ENCODE results near the gene NOL12. TPM values are rescaled to one million over a fixed set of nuclear protein-coding genes. Genes with fewer than 3 reads are reported as not detected.
"Not testable (repeated sequence)": the region's sequence is repeated elsewhere in the genome, so short reads cannot be mapped to it uniquely, and the experiment has no call there.

NOL12 gene
- total RNA-seq, 4 donors from 2014 or later, result 44.1 to 143 (median 57.2) TPM

DNA sequence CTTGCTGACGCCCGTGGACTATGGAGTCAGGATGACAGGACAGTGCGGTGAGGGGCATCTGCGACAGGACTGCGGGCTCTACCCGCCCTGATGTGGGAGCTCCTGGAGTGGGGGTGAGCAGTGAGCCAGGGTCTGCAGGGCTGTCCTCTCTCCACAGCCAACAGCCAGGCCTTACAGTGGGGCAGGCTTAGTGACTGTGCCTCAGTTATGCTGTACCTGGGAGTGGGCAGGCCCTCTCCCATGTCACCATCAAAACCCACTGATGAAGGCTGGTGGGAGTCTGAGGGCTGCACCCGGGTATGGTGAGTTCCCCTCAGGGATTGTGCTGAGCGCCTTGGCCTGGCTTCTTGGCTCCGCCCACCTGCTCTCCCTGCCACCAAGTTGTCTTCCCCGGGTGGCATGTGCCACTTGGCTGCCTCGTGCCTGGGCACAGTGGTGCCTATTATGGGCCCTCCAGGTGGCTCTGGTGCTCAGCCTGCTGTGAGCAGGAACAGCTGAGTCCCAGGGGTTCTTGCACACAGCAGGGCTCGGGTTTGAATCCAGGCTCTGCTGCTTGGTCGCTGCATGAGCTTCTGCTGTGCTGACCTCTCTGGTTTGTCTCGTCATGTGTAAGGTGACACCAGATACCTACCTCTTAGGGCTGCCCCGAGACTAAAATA, 6.6 kb downstream of the NOL12 start:
- WGBS, 2 donors (ENCODE audit: low coverage in 1 of 2), result 87% methylated on average over 15 of the region's 15 CpGs; no CpG with 5 or more reads in 1 of the 2 donors

DNA sequence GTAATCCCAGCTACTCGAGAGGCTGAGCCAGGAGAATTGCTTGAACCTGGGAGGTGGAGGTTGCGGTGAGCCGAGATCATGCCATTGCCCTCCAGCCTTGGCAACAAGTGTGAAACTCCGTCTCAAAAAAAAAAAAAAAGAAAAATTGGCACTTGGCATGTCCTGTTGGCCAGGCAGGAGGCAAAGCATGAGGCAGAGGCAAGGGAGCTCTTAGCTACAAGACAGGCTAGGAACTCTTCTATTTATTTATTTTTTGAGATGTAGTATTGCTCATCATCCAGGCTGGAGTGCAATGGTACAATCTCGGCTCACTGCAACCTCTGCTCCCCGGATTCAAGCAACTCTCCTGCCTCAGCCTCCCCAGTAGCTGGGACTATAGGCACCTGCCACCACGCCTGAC, 8.0 kb downstream of the NOL12 start:
- in situ Hi-C loops (cut with MboI; ENCODE audit: low pct_ligation_motif_present in 1 of 4, low pct_unique_long_range_greater_than_20kb in 1 of 4, low sequenced_read_pairs in 3 of 4), result loop anchor here in 1 of 4 donors (25.0 kb wide), 1 partner anchor 93 kb away; no protein-coding TSS in a partner anchor
- Histone ChIP-seq H3K36me3 (peaks cover 0 to 27% (median 8%) of the 10 kb centered on the region in 4 donors), H3K4me1 (peaks cover 0 to 31% (median 19%) of the 10 kb centered on the region in 4 donors)
- DNase-seq; H3K4me3 ChIP-seq; intact Hi-C loops (cut with DNase I; ENCODE audit: low total_unique reads); H3K27ac ChIP-seq; H3K27me3 ChIP-seq; H3K9me3 ChIP-seq: not testable (repeated sequence)
- 92 to 100% methylated on average over 6 to 7 of the region's 7 CpGs for WGBS, 2 donors (ENCODE audit: low coverage in 1 of 2)

More for the DNA sequence above, 6.6 kb downstream of the NOL12 start:
- H3K36me3 ChIP-seq, result peaks cover 0 to 27% (median 8%) of the 10 kb centered on the region in 4 donors
- peaks cover 4 to 41% (median 30%) of the 10 kb centered on the region in 4 donors for H3K4me1 ChIP-seq
- intact Hi-C loops (cut with DNase I; ENCODE audit: low total_unique reads) (no loop called here), in situ Hi-C loops (cut with MboI; ENCODE audit: low pct_ligation_motif_present in 1 of 4, low pct_unique_long_range_greater_than_20kb in 1 of 4, low sequenced_read_pairs in 3 of 4) (loop anchor here in 1 of 4 donors (25.0 kb wide), 1 partner anchor 95 kb away; no protein-coding TSS in a partner anchor)
- H3K27ac ChIP-seq, result no peak overlapping the region
- H3K27me3 ChIP-seq, result no peaks in the 10 kb centered on the region
- TF ChIP-seq POLR2A (IDR thresholded peaks at IDR 0.05), result no peak
- TF ChIP-seq, protein P1, sequence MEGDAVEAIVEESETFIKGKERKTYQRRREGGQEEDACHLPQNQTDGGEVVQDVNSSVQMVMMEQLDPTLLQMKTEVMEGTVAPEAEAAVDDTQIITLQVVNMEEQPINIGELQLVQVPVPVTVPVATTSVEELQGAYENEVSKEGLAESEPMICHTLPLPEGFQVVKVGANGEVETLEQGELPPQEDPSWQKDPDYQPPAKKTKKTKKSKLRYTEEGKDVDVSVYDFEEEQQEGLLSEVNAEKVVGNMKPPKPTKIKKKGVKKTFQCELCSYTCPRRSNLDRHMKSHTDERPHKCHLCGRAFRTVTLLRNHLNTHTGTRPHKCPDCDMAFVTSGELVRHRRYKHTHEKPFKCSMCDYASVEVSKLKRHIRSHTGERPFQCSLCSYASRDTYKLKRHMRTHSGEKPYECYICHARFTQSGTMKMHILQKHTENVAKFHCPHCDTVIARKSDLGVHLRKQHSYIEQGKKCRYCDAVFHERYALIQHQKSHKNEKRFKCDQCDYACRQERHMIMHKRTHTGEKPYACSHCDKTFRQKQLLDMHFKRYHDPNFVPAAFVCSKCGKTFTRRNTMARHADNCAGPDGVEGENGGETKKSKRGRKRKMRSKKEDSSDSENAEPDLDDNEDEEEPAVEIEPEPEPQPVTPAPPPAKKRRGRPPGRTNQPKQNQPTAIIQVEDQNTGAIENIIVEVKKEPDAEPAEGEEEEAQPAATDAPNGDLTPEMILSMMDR (IDR thresholded peaks at IDR 0.05), result no peak
- no peak for TF ChIP-seq EP300 (IDR thresholded peaks at IDR 0.05; ENCODE audit: low read depth)
- TF ChIP-seq POLR2AphosphoS5 (IDR thresholded peaks at IDR 0.05), result no peak
- no peak for DNase-seq
- no peak overlapping the region for H3K4me3 ChIP-seq
- H3K9me3 ChIP-seq, result no peaks in the 10 kb centered on the region

DNA sequence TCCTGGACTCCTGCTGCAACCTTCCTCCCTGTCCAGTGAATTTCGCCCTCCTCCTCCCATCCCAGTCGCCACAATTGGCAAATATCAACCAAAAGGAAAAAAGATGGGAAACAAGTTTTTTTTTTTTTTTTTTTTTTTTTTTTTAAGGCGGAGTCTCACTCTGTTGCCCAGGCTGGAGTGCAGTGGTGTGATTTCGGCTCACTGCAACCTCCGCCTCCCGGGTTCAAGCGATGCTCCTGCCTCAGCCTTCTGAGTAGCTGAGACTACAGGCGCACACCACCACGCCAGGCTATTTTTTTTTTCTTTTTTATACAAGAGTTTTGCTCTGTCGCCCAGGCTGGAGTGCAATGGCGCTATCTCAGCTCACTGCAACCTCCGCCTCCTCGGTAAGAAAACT, 10.1 kb downstream of the NOL12 start:
- not testable (repeated sequence) for DNase-seq

GRCh38 chr22:37696657-37697537, 10.8 kb downstream of the NOL12 start, which contains the start of gene TRIOBP:
TSS of gene TRIOBP (plus strand) at chr22:37697048. CDS start at chr22:37701366, 4,318 bp downstream.
- Histone ChIP-seq H3K9me3 (no peaks in the 10 kb centered on the region), H3K27ac (peak within 1 kb of the TSS; percentile 18 to 63 (median 42)), H3K4me3 (peak within 1 kb of the TSS in 1 of 4 donors; percentile 24), H3K36me3 (peaks cover 0 to 10% (median under 1%) of the 10 kb centered on the region in 4 donors), H3K27me3 (no peaks in the 10 kb centered on the region), H3K4me1 (peaks cover 0 to 22% (median 13%) of the 10 kb centered on the region in 4 donors)
- in situ Hi-C loops (cut with MboI; ENCODE audit: low pct_ligation_motif_present in 1 of 4, low pct_unique_long_range_greater_than_20kb in 1 of 4, low sequenced_read_pairs in 3 of 4) (loop anchor here in 1 of 4 donors (25.0 kb wide), 1 partner anchor 90 kb away; no protein-coding TSS in a partner anchor), intact Hi-C loops (cut with DNase I; ENCODE audit: low total_unique reads) (no loop called here)
- TF ChIP-seq POLR2AphosphoS5 (IDR thresholded peaks at IDR 0.05) (peak in 1 of 3 donors; percentile 57), POLR2A (IDR thresholded peaks at IDR 0.05) (no peak), EP300 (IDR thresholded peaks at IDR 0.05; ENCODE audit: low read depth) (no peak)
- TF ChIP-seq, protein P1 (IDR thresholded peaks at IDR 0.05), result peak; percentile 42 to 74 (median 48)
- DNase-seq, result peak; percentile 95
- whole genome bisulfite sequencing, 2 donors (ENCODE audit: low coverage in 1 of 2), result 10 to 26% methylated on average over 2 to 36 of the region's 39 CpGs

More for the DNA sequence above, 10.1 kb downstream of the NOL12 start:
- intact Hi-C loops (cut with DNase I; ENCODE audit: low total_unique reads); H3K9me3 ChIP-seq; H3K27me3 ChIP-seq: not testable (repeated sequence)
- peaks cover 0 to 17% (median 4%) of the 10 kb centered on the region in 4 donors for H3K36me3 ChIP-seq
- WGBS, 2 donors (ENCODE audit: low coverage in 1 of 2), result 32 to 51% methylated on average over 12 to 13 of the region's 13 CpGs
- in situ Hi-C loops (cut with MboI; ENCODE audit: low pct_ligation_motif_present in 1 of 4, low pct_unique_long_range_greater_than_20kb in 1 of 4, low sequenced_read_pairs in 3 of 4), result loop anchor here in 1 of 4 donors (25.0 kb wide), 1 partner anchor 91 kb away; no protein-coding TSS in a partner anchor
- peak overlapping the region; percentile 18 to 63 (median 42) for H3K27ac ChIP-seq
- peaks cover 0 to 22% (median 13%) of the 10 kb centered on the region in 4 donors for H3K4me1 ChIP-seq
- H3K4me3 ChIP-seq, result peak overlapping the region in 1 of 4 donors; percentile 24
